GM19023 (cell line): ENCODE results near the gene NOTCH4.
A peak's percentile ranks its signal among the peaks of the same experiment; 100 is the strongest.

Experiments used
- ATAC-seq: cut with Tn5 transposase; IDR thresholded peaks from one replicate; pipeline ENCODE4 v1.9.1; 2021; ENCODE audit warnings: mild to moderate bottlenecking, moderate library complexity; ENCODE audit not compliant: unreplicated experiment

NOTCH4 gene

GRCh38 chr6:32183030-32183429 is 40.8 kb downstream of the NOTCH4 start:
- no peak for ATAC-seq

GRCh38 chr6:32182555-32182981 is 41.3 kb downstream of the NOTCH4 start:
- ATAC-seq = no peak

- ATAC-seq = no peak
Observed at GRCh38 chr6:32181915-32182529, 41.8 kb downstream of the NOTCH4 start.

GRCh38 chr6:32181148-32181702 is 42.6 kb downstream of the NOTCH4 start:
- ATAC-seq = no peak

- no peak for ATAC-seq
Observed at GRCh38 chr6:32179766-32180405, 44.0 kb downstream of the NOTCH4 start.

- no peak for ATAC-seq
Observed at GRCh38 chr6:32178547-32179440, 45.1 kb downstream of the NOTCH4 start.

GRCh38 chr6:32177788-32178546 is 45.9 kb downstream of the NOTCH4 start, which contains the start of gene RNF5:
RNF5 (plus strand) TSS chr6:32178405; CDS start chr6:32178512, 107 bp downstream.
- peak; percentile 81 for ATAC-seq

GRCh38 chr6:32177183-32177787 is 46.6 kb downstream of the NOTCH4 start:
- no peak for ATAC-seq

GRCh38 chr6:32176476-32177182 is 47.2 kb downstream of the NOTCH4 start:
- ATAC-seq = no peak

- peak; percentile 46 for ATAC-seq
Observed at GRCh38 chr6:32175711-32176475, 48.0 kb downstream of the NOTCH4 start, which contains the start of gene AGPAT1. AGPAT1 (minus strand) TSS chr6:32176084; CDS start chr6:32171496, 4,588 bp downstream.

- no peak for ATAC-seq
Observed at GRCh38 chr6:32175322-32175710, 48.6 kb downstream of the NOTCH4 start.

- no peak for ATAC-seq
Observed at GRCh38 chr6:32174416-32174815, 49.5 kb downstream of the NOTCH4 start.

GRCh38 chr6:32173051-32173727 is 50.7 kb downstream of the NOTCH4 start:
- ATAC-seq = no peak

GRCh38 chr6:32171234-32171633 is 52.6 kb downstream of the NOTCH4 start:
- no peak for ATAC-seq

- ATAC-seq = no peak
Observed at GRCh38 chr6:32170294-32170693, 53.6 kb downstream of the NOTCH4 start.

GRCh38 chr6:32168807-32169591 is 54.9 kb downstream of the NOTCH4 start:
- ATAC-seq = no peak

GRCh38 chr6:32168350-32168749 is 55.5 kb downstream of the NOTCH4 start:
- ATAC-seq = no peak
